DMS153 (cell line): ENCODE measurements around the gene RFTN2.
"Not testable (repeated sequence)": the region's sequence is repeated elsewhere in the genome, so short reads cannot be mapped to it uniquely, and the experiment has no call there.

Experiments used
- DNase-seq: peaks from one replicate; lab custom pipeline; 2025; lab: John Stamatoyannopoulos, UW

RFTN2 gene, protein sequence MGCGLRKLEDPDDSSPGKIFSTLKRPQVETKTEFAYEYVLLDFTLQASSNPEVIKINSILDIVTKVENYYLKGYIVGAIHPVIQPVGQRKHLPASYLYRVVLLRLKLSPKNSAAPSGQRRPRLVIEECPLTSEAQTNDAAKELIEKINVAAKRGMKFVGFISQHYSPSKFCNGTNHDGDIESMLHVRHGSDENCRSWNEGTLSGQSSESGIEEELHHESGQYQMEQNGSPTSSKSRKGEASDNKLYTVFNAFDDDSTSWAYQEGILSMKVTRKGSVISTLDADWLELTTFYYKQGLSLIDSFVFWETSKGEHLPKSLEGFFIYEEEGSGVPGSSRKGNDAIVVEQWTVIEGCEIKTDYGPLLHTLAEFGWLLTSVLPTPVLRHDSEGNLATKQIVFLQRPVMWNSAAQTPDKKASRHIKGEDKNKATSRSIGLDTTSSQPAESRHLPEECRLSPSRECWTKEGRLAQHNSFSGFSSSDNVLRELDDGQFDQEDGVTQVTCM

GRCh38 chr2:197675246-197675645, at the start of gene RFTN2:
Gene RFTN2 (minus strand): TSS chr2:197675587. CDS start chr2:197675458, 129 bp downstream.
- DNase-seq = no peak

DNA sequence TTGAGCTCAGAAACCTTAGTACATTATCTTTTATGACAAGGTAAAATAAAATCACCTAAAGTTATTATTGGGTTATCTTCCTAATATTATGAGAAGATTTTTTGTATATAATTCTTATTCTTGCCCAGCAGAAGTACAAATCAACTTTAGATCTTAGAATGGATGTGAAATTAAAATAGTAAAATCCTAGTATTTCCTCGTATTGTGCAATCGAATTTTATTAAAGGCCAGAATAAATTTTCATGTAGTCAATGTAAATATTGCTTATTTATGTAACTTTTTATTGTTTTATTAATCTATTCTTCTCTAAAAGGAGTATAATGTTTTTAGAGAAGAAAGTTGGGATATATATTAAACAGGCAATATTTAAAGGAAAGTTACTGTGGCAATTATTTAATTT, 42.5 kb upstream of the RFTN2 start:
- no peak for DNase-seq

DNA sequence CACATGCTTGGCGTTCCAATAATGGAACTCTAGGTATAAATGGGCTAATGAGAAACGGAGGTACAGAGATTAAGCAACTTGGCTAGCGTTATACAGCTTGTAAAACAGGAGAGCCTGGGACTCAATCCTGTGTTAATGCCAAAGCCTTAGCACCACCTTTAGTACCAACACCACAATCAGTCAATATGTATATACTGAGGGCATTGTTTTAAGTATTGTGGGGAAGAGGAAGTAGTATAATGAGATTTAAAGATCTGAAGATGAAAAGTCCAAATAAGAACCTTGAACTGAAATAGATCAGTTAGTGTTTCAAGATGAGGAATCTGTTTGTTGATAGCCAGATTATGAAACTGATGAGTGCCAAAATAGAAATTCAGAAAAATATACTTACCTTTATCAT, 37.9 kb upstream of the RFTN2 start:
- DNase-seq = no peak

DNA sequence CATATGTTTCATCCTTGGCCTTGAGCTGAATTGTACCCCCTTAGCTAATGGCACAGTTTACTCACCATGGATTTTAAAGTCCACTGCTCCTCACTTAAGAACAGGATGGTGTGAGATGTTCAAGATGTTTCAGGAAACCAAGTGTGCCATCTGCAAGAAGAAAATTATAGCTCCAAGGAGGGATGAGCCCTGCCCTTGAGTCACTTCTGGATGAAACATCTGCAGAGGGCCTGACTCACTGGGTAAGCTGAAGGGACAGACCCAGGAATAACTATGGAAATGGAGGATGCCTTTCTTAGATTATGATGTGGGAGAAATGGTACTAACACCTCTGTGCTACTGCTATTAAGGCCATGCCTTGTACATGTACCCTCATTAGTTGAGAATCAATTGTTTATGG, 36.2 kb upstream of the RFTN2 start:
- no peak for DNase-seq

- no peak for DNase-seq
Observed at GRCh38 chr2:197710424-197711042, 35.1 kb upstream of the RFTN2 start.

GRCh38 chr2:197709140-197709539, 33.8 kb upstream of the RFTN2 start:
- not testable (repeated sequence) for DNase-seq

DNA sequence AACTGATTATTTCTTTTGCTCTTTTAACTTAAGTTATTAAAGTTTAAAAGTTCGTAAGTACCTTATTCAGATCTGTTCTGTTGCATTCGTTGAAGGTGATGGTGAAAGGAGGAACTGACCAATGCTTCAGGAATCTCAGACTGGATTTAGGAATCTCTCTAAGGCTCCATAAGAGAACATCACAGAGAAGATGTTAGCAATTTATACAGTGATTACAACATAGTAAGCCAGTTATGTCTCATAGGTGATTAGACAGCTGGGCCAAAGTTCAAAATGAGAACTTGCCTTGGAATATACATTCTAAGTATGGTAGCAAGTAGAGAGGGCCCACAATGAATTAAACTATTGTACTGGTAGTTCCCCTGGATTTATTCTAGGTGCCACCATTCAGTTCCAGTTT, 32.9 kb upstream of the RFTN2 start:
- no peak for DNase-seq

DNA sequence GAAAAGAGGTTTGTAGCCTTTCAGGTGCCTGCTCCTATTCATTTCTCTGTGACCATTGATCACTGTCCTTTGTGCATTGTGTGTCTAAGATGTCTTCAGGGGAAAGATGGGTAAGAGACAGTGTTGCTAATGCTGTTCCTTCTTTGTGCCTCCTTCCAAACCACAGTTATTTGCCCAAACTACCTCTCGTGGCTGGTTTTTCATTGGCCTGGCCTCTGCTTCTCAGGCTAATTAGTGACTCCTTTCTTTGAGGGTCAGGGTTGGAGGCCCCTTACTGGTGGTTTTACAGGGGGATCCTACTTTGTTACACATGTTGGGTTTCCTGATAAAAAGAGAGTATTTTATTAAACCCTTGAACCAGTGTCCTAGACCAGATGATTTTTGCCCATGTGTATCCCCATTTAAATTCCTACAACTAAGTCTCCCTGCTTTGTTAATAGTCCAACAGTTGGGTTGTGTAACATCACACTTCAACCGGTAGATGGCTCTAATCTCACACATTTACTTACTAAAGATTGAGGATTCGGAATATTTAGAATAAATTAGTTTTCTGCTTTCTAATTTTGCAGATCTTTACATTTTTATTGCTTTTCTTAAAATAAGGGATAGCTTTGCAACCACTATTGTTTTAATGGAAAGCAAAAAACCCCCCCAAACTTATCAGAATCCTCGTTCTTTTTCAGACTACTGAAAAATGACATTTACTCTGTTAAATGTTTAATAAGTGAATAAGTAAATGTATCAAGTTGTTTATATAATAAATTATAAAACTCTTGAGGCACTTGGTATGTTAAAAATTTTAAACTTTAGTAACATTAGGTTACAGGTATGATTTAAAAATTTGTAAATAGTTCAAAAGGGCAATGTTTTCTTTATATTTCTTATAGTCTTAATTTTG, 32.2 kb upstream of the RFTN2 start:
- no peak for DNase-seq

DNA sequence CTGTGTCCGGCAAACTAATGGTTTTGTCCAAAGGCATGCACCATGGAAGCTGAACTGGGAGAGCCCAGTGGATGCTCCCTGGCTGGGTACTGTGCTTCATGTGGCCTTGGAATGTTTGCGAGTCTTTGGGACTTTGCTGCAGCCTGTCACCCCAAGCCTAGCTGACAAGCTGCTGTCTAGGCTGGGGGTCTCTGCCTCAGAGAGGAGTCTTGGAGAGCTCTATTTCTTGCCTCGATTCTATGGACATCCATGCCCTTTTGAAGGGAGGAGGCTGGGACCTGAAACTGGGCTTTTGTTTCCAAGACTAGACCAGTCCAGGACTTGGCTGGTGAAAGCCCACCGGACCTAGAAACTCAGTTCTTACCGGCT, 31.4 kb upstream of the RFTN2 start:
- no peak for DNase-seq

- no peak for DNase-seq
Observed at GRCh38 chr2:197705912-197706838, 30.8 kb upstream of the RFTN2 start.

GRCh38 chr2:197705121-197705911, 29.9 kb upstream of the RFTN2 start, which contains the start of gene MARS2:
Gene MARS2 (plus strand): TSS chr2:197705369. CDS start chr2:197705406, 37 bp downstream.
- peak; percentile 81 for DNase-seq

- no peak for DNase-seq
Observed at GRCh38 chr2:197704434-197705120, 29.2 kb upstream of the RFTN2 start.

DNA sequence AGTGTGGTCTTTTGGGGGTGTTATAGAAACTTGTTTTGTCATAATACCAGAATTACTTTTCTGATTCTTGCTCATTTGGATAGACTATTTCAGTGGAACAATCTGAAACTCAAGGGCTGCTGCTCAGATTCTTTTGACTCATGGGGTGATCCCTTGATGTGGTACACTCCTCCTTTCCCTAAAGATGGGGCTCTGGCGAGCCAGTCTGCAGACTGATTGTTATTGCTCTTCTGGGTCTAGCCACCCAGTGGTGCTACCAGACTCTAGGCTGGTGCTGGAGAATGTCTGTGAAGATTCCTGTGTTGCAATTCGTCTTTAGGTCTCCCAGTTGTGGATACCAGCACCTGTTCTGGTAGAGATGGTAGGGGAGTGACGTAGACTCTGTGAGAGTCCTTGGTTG, 25.6 kb upstream of the RFTN2 start:
- no peak for DNase-seq

DNA sequence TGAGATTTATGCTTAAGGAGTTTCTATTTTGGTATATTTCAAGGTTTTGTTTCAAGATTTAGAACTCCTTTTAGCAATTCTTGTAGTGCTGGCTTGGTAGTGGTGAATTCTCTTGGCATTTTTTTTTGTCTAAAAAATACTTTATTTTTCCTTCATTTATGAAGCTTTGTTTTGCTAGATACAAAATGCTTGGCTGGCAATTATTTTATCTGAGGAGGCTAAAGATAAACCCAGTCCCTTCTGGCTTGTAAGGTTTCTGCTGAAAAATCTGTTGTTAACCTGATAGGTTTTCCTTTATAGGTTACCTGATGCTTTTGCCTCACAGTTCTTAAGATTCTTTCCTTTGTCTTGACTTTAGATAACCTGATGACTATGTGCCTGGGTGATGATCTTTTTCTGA, 24.3 kb upstream of the RFTN2 start:
- not testable (repeated sequence) for DNase-seq

DNA sequence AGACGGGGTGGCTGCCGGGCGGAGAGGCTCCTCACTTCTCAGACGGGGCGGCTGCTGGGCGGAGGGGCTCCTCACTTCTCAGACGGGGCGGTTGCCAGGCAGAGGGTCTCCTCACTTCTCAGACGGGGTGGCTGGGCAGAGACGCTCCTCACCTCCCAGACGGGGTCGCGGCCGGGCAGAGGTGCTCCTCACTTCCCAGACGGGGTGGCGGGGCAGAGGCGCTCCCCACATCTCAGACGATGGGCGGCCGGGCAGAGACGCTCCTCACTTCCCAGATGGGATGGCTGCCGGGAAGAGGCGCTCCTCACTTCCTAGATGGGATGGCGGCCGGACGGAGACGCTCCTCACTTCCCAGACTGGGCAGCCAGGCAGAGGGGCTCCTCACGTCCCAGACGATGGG, 21.2 kb upstream of the RFTN2 start:
- DNase-seq = not testable (repeated sequence)

DNA sequence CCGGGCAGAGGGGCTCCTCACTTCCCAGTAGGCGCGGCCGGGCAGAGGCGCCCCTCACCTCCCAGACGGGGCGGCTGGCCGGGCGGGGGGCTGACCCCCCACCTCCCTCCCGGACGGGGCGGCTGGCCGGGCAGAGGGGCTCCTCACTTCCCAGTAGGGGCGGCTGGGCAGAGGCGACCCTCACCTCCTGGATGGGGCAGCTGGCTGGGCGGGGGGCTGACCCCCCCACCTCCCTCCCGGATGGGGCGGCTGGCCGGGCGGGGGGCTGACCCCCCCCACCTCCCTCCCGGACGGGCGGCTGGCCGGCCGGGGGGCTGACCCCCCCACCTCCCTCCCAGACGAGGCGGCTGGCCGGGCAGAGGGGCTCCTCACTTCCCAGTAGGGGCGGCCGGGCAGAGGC, 20.6 kb upstream of the RFTN2 start:
- not testable (repeated sequence) for DNase-seq

DNA sequence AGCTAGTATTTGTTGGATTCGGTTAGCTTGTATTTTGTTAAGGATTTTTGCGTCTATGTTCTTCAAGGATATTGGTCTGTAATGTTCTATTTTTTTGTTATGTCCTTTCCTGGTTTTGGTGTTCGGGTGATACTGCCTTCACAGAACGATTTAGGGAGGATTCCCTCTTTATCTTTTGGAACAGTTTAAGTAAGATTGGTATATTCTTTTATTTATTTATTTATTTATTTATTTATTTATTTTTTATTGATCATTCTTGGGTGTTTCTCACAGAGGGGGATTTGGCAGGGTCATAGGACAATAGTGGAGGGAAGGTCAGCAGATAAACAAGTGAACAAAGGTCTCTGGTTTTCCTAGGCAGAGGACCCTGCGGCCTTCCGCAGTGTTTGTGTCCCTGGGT, 19.8 kb upstream of the RFTN2 start:
- not testable (repeated sequence) for DNase-seq

DNA sequence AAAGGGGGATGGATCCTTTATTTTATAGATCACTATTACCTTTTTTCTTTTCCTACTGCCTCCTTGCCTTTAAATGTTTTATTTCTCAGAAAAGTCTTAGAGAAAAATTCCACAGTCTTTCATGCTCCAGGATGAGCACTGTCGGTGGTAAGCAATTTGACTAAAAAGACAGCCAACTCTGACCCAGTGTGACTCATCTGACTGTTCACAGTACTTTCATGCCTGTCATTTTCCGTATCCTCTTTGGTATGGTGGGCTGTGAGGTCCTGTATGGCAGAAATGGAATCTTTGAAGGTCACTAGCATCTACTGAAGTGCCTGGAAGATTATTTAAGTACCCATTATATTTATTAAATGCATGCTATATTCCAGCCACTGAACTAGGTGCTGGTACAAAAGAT, 2.1 kb upstream of the RFTN2 start:
- DNase-seq = no peak

DNA sequence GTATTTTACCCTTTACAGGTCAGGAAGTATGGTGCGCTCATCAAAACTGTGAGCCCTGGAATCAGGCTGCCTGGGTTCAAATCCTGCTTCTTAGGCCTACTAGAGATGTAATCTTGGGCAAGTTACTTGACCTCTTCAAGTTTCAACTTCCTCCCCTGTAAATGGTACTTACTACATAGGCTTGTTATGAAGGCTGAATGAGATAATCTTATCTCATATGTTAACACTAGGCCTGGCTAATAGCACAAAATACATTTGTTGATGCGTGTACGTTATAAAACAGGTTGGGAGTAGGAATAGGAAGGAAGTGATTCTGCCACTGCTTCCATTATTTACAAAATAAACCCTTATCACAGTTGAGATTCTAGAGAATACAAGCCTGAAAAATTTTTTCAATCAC, 1.7 kb upstream of the RFTN2 start:
- no peak for DNase-seq

GRCh38 chr2:197675711-197676188, 363 bp upstream of the RFTN2 start:
- no peak for DNase-seq
